ENCODE results near the gene RSPH9.
"Not testable (repeated sequence)": the region's sequence is repeated elsewhere in the genome, so short reads cannot be mapped to it uniquely, and the experiment has no call there.

RSPH9 gene

DNA sequence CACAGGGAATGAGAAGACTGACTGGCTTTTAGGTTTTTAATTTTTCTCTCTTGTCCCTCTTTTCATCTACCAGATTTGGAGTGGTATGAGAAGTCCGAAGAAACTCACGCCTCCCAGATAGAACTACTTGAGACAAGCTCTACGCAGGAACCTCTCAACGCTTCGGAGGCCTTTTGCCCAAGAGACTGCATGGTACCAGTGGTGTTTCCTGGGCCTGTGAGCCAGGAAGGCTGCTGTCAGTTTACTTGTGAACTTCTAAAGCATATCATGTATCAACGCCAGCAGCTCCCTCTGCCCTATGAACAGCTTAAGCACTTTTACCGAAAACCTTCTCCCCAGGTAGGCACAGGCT, 8.6 kb upstream of the RSPH9 start:
- TF ChIP-seq, protein P1, sequence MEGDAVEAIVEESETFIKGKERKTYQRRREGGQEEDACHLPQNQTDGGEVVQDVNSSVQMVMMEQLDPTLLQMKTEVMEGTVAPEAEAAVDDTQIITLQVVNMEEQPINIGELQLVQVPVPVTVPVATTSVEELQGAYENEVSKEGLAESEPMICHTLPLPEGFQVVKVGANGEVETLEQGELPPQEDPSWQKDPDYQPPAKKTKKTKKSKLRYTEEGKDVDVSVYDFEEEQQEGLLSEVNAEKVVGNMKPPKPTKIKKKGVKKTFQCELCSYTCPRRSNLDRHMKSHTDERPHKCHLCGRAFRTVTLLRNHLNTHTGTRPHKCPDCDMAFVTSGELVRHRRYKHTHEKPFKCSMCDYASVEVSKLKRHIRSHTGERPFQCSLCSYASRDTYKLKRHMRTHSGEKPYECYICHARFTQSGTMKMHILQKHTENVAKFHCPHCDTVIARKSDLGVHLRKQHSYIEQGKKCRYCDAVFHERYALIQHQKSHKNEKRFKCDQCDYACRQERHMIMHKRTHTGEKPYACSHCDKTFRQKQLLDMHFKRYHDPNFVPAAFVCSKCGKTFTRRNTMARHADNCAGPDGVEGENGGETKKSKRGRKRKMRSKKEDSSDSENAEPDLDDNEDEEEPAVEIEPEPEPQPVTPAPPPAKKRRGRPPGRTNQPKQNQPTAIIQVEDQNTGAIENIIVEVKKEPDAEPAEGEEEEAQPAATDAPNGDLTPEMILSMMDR (IDR thresholded peaks at IDR 0.05; ENCODE audit: low read depth, low read length), result no peak
- TF ChIP-seq POLR2A (IDR thresholded peaks at IDR 0.05; ENCODE audit: extremely low read depth, insufficient read length) (no peak), MYC (IDR thresholded peaks at IDR 0.05; ENCODE audit: low read depth, low read length) (no peak)
- TF ChIP-seq, protein P2, sequence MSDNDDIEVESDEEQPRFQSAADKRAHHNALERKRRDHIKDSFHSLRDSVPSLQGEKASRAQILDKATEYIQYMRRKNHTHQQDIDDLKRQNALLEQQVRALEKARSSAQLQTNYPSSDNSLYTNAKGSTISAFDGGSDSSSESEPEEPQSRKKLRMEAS (IDR thresholded peaks at IDR 0.05; ENCODE audit: low read depth, low read length), result no peak
- DNase-seq (ENCODE audit: low read depth), result peak; percentile 49
- peak overlapping the region; percentile 99 for H3K4me3 ChIP-seq (ENCODE audit: low read depth, low read length)

DNA sequence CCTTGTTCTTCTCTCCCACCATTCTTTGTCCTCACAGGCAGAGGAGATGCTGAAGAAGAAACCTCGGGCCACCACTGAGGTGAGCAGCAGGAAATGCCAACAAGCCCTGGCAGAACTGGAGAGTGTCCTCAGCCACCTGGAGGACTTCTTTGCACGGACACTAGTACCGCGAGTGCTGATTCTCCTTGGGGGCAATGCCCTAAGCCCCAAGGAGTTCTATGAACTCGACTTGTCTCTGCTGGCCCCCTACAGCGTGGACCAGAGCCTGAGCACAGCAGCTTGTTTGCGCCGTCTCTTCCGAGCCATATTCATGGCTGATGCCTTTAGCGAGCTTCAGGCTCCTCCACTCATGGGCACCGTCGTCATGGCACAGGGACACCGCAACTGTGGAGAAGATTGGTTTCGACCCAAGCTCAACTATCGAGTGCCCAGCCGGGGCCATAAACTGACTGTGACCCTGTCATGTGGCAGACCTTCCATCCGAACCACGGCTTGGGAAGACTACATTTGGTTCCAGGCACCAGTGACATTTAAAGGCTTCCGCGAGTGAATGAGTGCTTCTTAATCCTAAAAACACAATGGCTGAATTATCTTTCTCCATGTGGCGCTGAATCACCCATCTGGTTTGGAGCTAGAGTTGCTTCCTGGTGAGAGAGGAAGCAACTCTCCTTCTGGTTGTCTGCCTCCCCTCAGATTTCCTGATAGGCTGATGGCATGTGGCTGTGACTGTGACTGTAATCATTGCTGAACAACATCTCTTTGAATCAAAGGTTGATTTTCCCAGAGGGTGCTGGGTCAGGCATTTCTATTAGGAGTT, 4.6 kb upstream of the RSPH9 start:
- no peak for TF ChIP-seq POLR2A (IDR thresholded peaks at IDR 0.05; ENCODE audit: extremely low read depth, insufficient read length)
- TF ChIP-seq, protein P1 (IDR thresholded peaks at IDR 0.05; ENCODE audit: low read depth, low read length), result no peak
- TF ChIP-seq, protein P2 (IDR thresholded peaks at IDR 0.05; ENCODE audit: low read depth, low read length), result no peak; the same call in 1 of the 2 replicates
- no peak for TF ChIP-seq MYC (IDR thresholded peaks at IDR 0.05; ENCODE audit: low read depth, low read length)
- DNase-seq (ENCODE audit: low read depth), result peak; percentile 41
- no peak overlapping the region for H3K4me3 ChIP-seq (ENCODE audit: low read depth, low read length)

DNA sequence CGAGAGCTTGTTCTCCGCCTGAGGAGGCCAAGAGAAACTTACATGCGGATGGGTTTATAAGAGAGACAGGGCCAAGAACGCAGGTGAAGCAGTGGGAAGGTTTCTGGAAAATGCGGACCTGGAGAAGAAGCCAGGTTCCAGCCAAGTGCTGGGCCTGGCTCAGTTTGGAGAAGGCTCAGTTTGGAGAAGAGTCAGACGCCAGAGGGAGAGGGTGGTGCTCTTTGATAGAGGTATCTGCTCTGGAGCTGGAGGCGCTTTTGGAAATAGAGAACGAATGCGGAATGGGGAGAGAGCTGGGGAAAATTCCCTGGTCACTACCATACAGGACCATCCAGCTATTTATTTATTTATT, 753 bp downstream of the RSPH9 start:
- TF ChIP-seq POLR2A (IDR thresholded peaks at IDR 0.05; ENCODE audit: extremely low read depth, insufficient read length), result no peak
- TF ChIP-seq, protein P1 (IDR thresholded peaks at IDR 0.05; ENCODE audit: low read depth, low read length), result no peak
- TF ChIP-seq, protein P2 (IDR thresholded peaks at IDR 0.05; ENCODE audit: low read depth, low read length), result no peak
- TF ChIP-seq MYC (IDR thresholded peaks at IDR 0.05; ENCODE audit: low read depth, low read length), result no peak
- no peak for DNase-seq (ENCODE audit: low read depth)
- no peak overlapping the region for H3K4me3 ChIP-seq (ENCODE audit: low read depth, low read length)

DNA sequence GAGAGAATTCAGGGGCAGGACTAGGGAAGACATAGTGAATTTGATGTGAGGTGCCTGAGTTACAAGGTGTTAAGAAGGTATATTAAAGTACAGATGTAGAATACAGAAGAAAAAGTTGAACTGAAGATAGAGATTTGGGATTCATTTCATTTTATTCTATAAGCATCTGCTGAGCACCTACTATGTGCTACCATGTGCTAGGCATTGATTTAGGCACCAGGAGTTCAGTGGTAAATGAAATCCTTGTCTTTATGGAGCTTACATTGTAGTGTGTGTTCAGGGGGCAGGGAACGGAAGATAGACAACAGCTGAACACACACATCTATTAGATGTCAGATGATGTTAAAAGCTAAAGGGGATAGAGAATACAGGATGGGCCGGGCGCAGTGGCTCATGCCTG, 2.8 kb downstream of the RSPH9 start:
- TF ChIP-seq, protein P2 (IDR thresholded peaks at IDR 0.05; ENCODE audit: low read depth, low read length), result no peak
- TF ChIP-seq MYC (IDR thresholded peaks at IDR 0.05; ENCODE audit: low read depth, low read length) (no peak), POLR2A (IDR thresholded peaks at IDR 0.05; ENCODE audit: extremely low read depth, insufficient read length) (no peak)
- TF ChIP-seq, protein P1 (IDR thresholded peaks at IDR 0.05; ENCODE audit: low read depth, low read length), result no peak
- H3K4me3 ChIP-seq (ENCODE audit: low read depth, low read length), result no peak overlapping the region
- no peak for DNase-seq (ENCODE audit: low read depth)

DNA sequence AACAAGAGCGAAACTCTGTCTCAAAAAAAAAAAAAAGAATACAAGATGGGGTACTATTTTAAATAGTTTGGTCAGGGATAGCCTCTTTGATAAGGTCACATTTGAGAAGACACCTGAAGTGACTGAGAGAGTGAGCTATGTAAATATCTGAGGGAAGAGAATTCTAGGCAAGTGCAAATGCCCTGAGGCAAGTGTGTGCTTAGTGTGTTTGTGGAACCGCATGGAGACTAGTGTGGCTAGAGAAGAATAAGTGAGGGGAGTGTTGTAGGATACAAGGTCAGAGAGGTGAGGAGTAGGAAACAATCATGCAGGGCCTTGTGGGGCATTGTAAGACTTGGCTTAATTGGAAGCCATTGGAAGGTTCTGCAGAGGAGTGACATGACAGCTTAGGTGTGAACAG, 3.4 kb downstream of the RSPH9 start:
- TF ChIP-seq, protein P2 (IDR thresholded peaks at IDR 0.05; ENCODE audit: low read depth, low read length), result no peak
- TF ChIP-seq, protein P1 (IDR thresholded peaks at IDR 0.05; ENCODE audit: low read depth, low read length), result no peak
- TF ChIP-seq MYC (IDR thresholded peaks at IDR 0.05; ENCODE audit: low read depth, low read length) (no peak), POLR2A (IDR thresholded peaks at IDR 0.05; ENCODE audit: extremely low read depth, insufficient read length) (no peak)
- no peak for DNase-seq (ENCODE audit: low read depth)
- no peak overlapping the region for H3K4me3 ChIP-seq (ENCODE audit: low read depth, low read length)

DNA sequence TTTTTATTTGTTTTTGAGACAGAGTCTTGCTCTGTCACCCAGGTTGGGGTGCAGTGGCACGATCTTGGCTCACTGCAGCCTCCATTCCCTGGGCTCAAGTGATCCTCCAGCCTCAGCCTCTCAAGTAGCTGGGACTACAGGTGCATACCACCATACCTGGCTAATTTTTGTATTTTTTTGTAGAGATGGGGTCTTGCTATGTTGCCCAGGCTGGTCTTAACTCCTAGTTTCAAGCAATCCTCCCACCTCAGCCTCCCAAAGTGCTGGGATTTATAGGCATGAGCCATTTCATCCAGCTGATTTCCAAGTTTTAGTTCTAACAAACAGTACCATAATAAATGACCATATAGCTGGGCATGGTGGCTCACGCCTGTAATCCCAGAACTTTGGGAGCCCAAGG, 8.0 kb downstream of the RSPH9 start:
- H3K4me3 ChIP-seq (ENCODE audit: low read depth, low read length); DNase-seq (ENCODE audit: low read depth): not testable (repeated sequence)
